RPMI7951 (cell line): ENCODE results near the gene PAX1. TPM values are rescaled to one million over a fixed set of nuclear protein-coding genes. Genes with fewer than 3 reads are reported as not detected.

ENCODE experiments used
- DNase-seq: peaks from one replicate; pipeline ENCODE4 v3.0.0-alpha.2; 2012; ENCODE audit warnings: low read depth
- total RNA-seq: library from RNA; depleted of rRNA; stranded (reverse); fragments of >200 nt; shearing (Covaris generic); gene quantifications from 2 replicates; pipeline ENCODE4 v1.2.3, GENCODE V29; 2014; rRNA removed

The PAX1 gene
- not detected in 2 replicates for total RNA-seq

GRCh38 chr20:21705575-21706260 is at the start of gene PAX1:
Gene PAX1, plus strand, starts transcription at chr20:21705664. Its CDS starts 49 bp downstream, at chr20:21705713.
- no peak for DNase-seq

GRCh38 chr20:21656308-21657067 is 49.0 kb upstream of the PAX1 start:
- no peak for DNase-seq

- no peak for DNase-seq
These were observed 43.9 kb upstream of the PAX1 start for GRCh38 chr20:21661488-21662055.

GRCh38 chr20:21663465-21663864 is 42.0 kb upstream of the PAX1 start:
- DNase-seq = no peak

GRCh38 chr20:21665687-21666446 is 39.6 kb upstream of the PAX1 start:
- DNase-seq = no peak

GRCh38 chr20:21670126-21670525 is 35.3 kb upstream of the PAX1 start:
- DNase-seq = no peak

GRCh38 chr20:21670981-21671380 is 34.5 kb upstream of the PAX1 start:
- DNase-seq = no peak

- no peak for DNase-seq
These were observed 28.2 kb upstream of the PAX1 start for GRCh38 chr20:21677261-21677660.

- DNase-seq = no peak
These were observed 27.7 kb upstream of the PAX1 start for GRCh38 chr20:21677781-21678180.

GRCh38 chr20:21681234-21681921 is 24.1 kb upstream of the PAX1 start:
- no peak for DNase-seq

GRCh38 chr20:21681922-21682318 is 23.5 kb upstream of the PAX1 start:
- DNase-seq = no peak

GRCh38 chr20:21682521-21682954 is 22.9 kb upstream of the PAX1 start:
- no peak for DNase-seq

- no peak for DNase-seq
These were observed 20.8 kb upstream of the PAX1 start for GRCh38 chr20:21684671-21685070.

- DNase-seq = no peak
These were observed 19.5 kb upstream of the PAX1 start for GRCh38 chr20:21685981-21686380.

- no peak for DNase-seq
These were observed 12.1 kb upstream of the PAX1 start for GRCh38 chr20:21693322-21693721.

GRCh38 chr20:21698494-21699215 is 6.8 kb upstream of the PAX1 start:
- no peak for DNase-seq

- DNase-seq = no peak
These were observed 6.3 kb upstream of the PAX1 start for GRCh38 chr20:21699216-21699508.

- DNase-seq = no peak
These were observed 4.1 kb upstream of the PAX1 start for GRCh38 chr20:21701171-21701876.

GRCh38 chr20:21702016-21702415 is 3.4 kb upstream of the PAX1 start:
- DNase-seq = no peak
